HG03175 (cell line): ENCODE measurements around the gene LBR.

Experiments
- ATAC-seq: cut with Tn5 transposase; IDR thresholded peaks from one replicate; pipeline ENCODE4 v1.9.1; 2021; ENCODE audit warnings: mild to moderate bottlenecking, moderate library complexity; ENCODE audit not compliant: unreplicated experiment

Gene LBR

DNA sequence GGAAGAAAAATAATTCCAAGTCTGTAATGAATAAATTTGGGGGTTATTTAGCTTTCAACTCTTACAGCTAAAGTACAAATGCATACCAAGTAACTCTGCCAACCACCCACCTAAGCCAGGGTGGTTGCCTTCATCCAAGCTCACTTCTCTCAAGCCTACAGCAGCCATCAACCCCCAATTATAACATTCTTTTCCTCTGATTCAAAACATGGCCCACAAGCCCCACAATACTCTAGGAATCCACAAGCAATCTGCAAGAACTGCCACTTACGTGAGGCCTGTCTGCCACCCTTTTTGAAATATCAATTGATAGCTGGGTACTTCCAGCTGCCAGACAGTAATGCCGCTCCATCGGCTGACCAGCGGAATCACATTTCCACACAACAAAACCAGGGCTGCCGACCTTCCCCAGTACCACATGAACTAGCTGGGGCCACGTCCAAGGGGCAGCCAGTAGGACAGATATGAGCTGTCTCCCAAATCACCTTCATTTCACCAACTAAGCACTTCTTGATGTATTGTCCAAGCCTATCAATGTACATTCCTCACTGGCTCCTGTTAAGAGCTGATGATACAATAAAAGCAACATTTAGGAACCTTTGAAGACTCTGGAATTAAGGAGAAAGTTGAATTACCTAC is 3.2 kb downstream of the LBR start:
- ATAC-seq: no peak

- ATAC-seq: no peak
Measured at GRCh38 chr1:225423518-225423855, 4.4 kb downstream of the LBR start.

- ATAC-seq: no peak
Measured at GRCh38 chr1:225422795-225423517, 4.9 kb downstream of the LBR start.

DNA sequence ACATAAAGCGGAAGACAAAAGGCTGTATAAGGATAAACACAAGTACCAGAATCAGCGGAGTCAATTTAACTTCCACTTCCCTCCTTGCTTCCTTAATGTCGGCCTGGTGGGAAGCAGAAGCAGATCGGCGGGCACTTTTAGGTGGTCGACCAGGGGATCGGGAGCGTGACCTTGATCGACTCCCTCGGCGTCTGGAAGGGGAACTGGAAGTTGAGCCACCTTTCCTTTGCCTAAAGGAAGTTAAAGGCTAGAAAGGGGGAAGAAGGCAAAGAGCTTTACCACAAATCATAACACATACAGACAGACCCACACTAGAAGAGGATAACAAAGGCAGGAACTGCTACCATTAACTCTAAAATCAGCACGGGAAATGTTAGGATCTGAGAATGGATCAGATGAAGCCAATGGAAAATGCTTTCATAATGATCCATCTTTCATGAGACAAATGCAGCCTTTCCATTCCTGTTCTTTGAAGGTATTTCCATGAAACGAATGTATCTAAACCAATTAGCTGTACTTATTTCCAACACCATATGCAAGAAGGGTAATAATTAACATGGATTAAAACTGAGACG is 5.7 kb downstream of the LBR start:
- no peak for ATAC-seq

GRCh38 chr1:225418598-225418997 is 9.2 kb downstream of the LBR start:
- ATAC-seq: no peak

DNA sequence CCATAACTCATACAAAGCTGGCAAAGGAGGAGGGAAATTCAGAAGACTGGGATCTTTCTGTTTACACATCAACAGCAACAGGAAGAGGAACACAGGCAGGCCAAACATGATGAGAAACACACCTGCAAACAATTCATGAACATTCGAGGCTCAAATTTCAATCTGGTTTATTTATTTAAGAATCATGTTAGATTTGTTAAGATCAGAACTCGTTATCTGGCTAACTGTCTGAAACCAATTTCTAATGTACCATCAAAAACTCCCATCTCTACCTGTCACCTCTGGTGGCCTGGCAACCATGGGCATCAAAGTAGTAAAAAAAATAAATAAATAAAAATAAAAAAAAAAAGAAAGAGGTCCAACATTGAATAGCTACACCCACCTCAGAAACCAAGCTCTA is 9.8 kb downstream of the LBR start:
- no peak for ATAC-seq

DNA sequence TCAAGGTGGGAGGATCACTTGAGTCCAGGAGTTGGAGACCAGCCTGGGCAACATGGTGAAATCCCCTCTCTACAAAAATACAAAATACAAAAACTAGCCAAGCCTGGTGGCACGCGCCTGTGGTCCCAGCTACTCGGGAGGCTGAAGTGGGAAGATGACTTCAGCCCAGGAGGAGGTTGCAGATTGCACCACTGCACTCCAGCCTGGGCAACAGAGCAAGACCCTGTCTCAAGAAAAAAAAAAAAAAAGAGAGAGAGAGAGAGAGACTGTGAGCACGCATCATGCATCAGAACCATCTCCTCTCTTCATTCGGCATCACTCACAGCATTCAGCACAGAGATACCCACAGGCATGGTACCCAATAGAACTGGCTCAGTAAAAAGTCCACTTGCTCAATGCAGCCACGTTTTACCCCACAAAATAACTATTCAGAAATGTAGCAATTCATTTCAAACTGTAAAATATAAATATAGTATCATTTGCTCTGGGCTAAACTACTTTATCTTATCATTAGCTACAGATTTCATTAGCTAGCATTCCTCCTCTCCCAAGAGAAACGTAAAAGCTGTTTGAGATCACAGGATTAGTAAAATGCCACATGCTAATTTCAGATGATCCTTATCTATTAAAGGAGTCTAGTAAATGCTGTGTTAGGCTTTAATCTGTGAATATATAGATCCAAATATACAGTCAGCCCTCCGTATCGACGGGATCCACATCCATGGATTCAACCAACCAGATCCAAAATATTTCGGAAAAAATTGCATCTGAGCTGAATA is 11.7 kb downstream of the LBR start:
- no peak for ATAC-seq

GRCh38 chr1:225415307-225415706 is 12.5 kb downstream of the LBR start:
- no peak for ATAC-seq

GRCh38 chr1:225413708-225414375 is 14.0 kb downstream of the LBR start:
- ATAC-seq: no peak

GRCh38 chr1:225412803-225413351 is 15.0 kb downstream of the LBR start:
- no peak for ATAC-seq

DNA sequence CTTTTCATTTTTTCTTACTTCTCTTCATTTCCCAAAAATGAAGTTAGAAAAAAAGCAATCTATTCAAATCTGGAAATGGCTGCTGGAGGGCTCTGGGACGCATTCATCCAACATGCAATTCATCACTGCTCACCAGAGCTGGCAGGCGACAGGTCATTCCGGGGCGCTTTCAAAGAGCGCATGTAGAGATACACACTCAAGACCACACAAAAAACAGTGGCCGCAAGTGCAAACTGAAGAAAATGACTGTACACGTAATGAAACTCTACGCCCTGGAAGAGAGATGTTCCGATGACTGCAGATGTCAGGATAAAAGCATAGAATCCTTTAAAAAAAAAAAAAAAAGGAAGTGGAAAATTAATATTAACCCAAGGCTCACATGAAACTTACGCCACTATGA is 15.5 kb downstream of the LBR start:
- ATAC-seq: no peak

- ATAC-seq: no peak
Measured at GRCh38 chr1:225410036-225410435, 17.8 kb downstream of the LBR start.

DNA sequence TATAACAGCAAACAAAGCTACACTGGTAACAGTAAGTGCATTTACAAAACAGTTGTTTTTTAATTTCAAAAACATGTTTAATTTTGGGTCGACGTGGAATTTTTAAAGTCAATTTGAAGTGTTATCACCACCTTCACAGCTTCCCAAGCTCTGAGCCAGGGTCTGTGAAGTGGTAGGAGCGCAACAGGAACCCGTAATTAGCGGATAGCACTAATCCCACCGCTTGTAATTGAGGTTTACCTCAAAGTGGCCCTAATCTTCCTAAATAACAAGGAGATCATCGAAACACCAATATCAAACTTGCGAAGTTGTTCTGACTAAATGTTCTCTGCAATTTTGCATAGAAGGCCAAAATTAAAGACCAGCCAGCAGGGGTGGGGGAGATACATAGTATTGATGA is 18.8 kb downstream of the LBR start:
- ATAC-seq: no peak

DNA sequence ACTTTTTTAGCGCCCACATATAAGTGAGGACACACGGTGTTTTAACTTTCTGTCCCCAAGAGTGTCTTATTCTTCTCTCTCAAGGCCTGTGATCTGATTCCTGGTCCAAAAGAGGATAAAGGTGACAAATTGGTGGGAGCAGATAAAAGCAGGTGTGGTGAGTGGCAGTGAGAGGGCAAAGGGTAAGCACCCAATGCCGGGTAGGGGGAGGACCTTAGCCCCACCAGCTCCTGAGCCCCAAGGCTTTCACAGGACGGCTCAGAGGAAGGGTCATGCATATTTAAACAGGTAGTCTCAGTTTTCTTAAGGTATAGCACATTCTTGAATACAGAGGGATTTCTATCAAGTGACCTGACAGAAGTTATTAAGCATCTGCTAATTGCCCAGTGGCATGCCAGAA is 19.6 kb downstream of the LBR start:
- ATAC-seq: no peak

GRCh38 chr1:225407755-225408154 is 20.1 kb downstream of the LBR start:
- ATAC-seq: no peak

DNA sequence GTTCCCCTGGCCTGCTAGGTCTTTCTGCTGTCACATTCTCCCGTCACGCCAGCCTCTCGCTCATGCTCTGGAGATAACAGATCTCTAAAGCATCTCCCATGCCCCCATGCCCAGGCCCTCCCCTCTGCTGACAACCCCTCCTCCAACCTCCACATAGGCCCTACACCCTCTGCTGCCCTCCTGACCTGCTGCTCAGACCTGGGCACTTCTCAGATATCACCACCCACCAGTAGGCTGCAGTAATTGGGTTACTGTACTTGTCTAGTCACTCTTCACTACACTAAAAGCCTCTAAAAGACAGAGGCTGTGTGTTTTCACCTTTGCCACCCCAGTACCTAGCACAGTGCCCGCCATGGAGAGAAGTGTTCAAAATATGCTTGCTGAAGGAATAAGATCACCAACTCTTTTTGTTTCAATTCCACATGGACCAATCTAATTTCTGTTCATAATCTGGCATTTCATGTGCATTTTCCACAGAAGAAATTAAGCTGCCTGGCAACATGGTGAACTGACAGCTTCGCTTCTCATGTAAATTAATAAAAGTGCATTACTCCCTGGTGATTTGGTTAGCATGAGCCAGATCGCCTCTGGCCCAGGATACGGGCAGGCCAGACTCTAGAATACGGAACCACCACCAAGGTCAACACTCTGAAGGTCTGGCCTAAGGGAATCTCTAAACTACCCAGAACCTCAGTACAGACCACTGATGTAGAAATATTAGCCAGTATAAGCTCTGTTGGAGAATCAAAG is 20.7 kb downstream of the LBR start:
- no peak for ATAC-seq

DNA sequence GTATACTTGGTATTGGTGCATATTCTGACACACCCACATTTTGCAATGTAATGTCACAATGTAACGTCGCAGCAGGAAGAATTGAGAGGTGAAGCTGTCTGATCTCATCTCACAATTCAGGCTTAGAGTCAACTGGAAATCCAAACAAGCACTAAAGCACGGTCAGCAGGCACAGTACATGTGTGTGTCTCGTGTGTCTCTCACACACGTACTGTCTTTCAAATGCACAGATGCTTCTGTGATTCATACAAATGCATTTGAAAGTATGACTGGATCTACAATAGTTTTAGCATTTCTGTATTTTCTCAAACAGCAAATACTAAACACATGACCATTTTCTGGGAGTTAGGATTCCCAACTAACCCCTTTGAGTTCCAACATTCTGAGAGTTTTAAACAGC is 26.9 kb downstream of the LBR start:
- ATAC-seq: no peak

DNA sequence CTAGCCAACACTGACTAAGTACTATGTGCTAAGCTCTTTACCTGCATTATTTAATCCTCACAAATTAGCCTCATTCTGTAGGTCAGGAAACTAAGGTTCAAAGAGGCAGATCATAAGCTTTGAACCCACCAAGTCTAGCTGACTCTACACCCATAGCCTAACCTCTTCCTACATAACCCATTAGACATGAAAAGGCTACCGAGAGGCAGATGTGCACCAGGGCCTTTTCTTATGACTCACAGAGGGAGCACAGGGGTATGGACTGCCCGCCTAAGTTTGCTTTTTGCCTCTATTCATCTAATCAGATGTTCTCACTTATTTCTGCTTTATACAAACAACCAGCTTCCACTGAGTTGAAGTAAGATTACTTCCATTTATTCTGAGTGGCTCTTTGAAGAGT is 31.5 kb downstream of the LBR start:
- ATAC-seq: no peak

GRCh38 chr1:225389843-225390242 is 38.0 kb downstream of the LBR start:
- no peak for ATAC-seq

DNA sequence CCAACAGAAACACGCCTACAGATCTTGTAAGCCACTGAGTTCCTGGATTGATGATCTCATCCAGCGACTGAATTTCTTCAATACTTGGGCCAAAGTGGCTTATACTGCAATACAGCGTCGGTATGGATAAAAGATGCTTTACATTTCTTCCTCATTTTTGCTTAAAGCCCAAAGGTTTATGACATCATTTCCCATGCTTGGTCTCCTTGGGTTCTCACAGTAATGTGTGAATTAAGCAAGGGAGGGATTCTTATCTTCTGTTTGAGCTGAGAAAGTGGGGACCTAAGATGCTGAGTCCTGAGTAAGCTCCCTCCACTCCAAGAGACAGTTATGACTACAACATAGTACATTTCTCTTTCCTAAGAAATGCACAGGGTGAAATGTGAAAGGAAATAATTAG is 39.5 kb downstream of the LBR start:
- ATAC-seq: no peak
